Kidney (tissue), 14 donors: ENCODE data around the gene CCDC102A. TPM values are rescaled to one million over a fixed set of nuclear protein-coding genes. Genes with fewer than 3 reads are reported as not detected.

Source experiments
- DNase-seq, 5 donors: peaks; one replicate each; pipeline ENCODE4 v3.0.0-alpha.2; 2013 to 2020
- FAIRE-seq: peaks from 2 replicates; lab custom pipeline; 2012; peaks lifted over from hg19 to GRCh38; lab: Jason Lieb, UNC
- H3K27ac ChIP-seq, 2 donors: one replicate each; pipeline ENCODE4 v1.7.0; 2013; ENCODE audit warnings: low read depth in 2 of 2, low read length in 2 of 2, inconsistent platforms in 1 of 2
- H3K27me3 ChIP-seq: one replicate; pipeline ENCODE4 v1.7.1; 2013; ENCODE audit warnings: low read length, inconsistent platforms; ENCODE audit not compliant: control insufficient read depth, insufficient read depth
- H3K36me3 ChIP-seq, 3 donors: one replicate each; pipeline versions ENCODE4 v1.7.0 to v1.7.1; 2013; ENCODE audit warnings: low read length in 3 of 3, control low read depth in 1 of 3, inconsistent platforms in 1 of 3; ENCODE audit not compliant: insufficient read depth in 3 of 3, control insufficient read depth in 2 of 3
- H3K4me1 ChIP-seq, 3 donors: one replicate each; pipeline versions ENCODE4 v1.7.0 to v1.7.1; 2013; ENCODE audit warnings: low read length in 3 of 3, inconsistent platforms in 1 of 3, low read depth in 1 of 3; ENCODE audit not compliant: control insufficient read depth in 2 of 3, insufficient read depth in 2 of 3
- H3K4me3 ChIP-seq, 3 donors: one replicate each; pipeline versions ENCODE4 v1.7.0 to v1.8.1; 2013; ENCODE audit warnings: low read length in 3 of 3, control low read depth in 1 of 3, inconsistent platforms in 1 of 3
- H3K9ac ChIP-seq, 3 donors: one replicate each; pipeline versions ENCODE4 v1.7.0 to v1.7.1; 2013; ENCODE audit warnings: low read length in 3 of 3, control low read depth in 1 of 3, inconsistent platforms in 1 of 3
- H3K9me3 ChIP-seq, 3 donors: one replicate each; pipeline versions ENCODE4 v1.7.0 to v1.7.1; 2013; ENCODE audit warnings: low read length in 3 of 3, control low read depth in 1 of 3, inconsistent platforms in 1 of 3; ENCODE audit not compliant: control insufficient read depth in 2 of 3, insufficient read depth in 1 of 3
- CTCF ChIP-seq: IDR thresholded peaks from 3 replicates; pipeline ENCODE4 v1.5.1; 2012; ENCODE audit warnings: mild to moderate bottlenecking, moderate library complexity, borderline replicate concordance; ENCODE audit not compliant: insufficient read depth; ENCODE audit errors: extremely low read depth
- intact Hi-C: fragments of 100-400 bp; cut with DNase I; formaldehyde crosslinking; loops from one replicate; pipeline ENCODE4 v1.11.1; 2022
- polyA plus RNA-seq: library from polyadenylated mRNA; stranded (reverse); fragments of 350-450 nt; fragmentation: Illumina TruSeq; extraction: RNeasy Lipid Tissue Mini Kit (QIAGEN cat#74804); gene quantifications from one replicate; pipeline ENCODE4 v1.2.3, GENCODE V29; 2014; ENCODE audit warnings: low read depth, low replicate concordance; ENCODE audit not compliant: insufficient read depth
- total RNA-seq: library from RNA; stranded (reverse); fragmentation: NEBNext Ultra II Directional; extraction: Animal tissue kit (Norgen Biotek cat#: 25700); gene quantifications from one replicate; pipeline ENCODE4 v1.2.1, GENCODE V29; 2021
- donor health status: control.
- donor health status: control.
- donor health status: control.
- donor health status: control.
- donor health status: control.
- donor health status: DM: yes; HTN: yes; CAD: no.
- donor health status: Normal renal cell carcinoma (clear cell type).

The CCDC102A gene
- total and polyA plus RNA-seq, 2 donors from 2014 or later, result 5.7 to 11.9 TPM

DNA sequence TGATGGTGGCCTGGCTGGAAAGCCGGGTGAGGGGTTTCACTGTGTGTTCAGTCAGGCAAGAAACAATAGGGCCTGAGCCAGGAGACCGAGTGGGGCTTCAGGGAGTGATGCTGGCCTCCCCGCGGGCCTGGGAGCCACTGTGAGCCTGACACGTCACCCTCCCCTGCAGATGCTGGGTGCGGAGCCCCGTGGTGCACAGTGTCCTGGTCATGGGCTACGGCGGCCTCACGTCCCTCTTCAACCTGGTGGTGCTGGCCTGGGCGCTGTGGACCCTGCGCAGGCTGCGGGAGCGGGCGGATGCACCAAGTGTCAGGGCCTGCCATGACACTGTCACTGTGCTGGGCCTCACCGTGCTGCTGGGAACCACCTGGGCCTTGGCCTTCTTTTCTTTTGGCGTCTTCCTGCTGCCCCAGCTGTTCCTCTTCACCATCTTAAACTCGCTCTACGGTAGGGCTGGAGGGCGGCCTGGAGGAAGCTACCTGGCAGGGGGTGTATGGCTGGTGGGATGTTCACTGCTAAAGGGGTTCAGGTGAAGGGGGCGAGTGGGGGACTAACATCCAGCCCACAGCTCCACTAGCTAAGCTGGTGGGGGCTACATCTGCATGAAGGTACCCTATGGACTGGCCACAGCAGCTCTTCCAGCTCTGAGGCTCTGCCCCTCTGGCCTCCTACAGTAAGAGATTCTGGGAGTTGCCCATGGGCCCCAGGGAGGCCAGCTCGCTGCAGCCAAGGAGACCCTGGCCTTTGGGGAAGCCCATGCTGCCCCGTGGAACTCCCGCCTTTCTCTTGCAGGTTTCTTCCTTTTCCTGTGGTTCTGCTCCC lies 38.5 kb upstream of the CCDC102A start:
- DNase-seq, result peak in 1 of 5 donors; percentile 51
- intact Hi-C loops, result loop anchor here (10.0 kb wide), 1 partner anchor 430 kb away; the partner anchor contains the start of genes USB1 and ZNF319

DNA sequence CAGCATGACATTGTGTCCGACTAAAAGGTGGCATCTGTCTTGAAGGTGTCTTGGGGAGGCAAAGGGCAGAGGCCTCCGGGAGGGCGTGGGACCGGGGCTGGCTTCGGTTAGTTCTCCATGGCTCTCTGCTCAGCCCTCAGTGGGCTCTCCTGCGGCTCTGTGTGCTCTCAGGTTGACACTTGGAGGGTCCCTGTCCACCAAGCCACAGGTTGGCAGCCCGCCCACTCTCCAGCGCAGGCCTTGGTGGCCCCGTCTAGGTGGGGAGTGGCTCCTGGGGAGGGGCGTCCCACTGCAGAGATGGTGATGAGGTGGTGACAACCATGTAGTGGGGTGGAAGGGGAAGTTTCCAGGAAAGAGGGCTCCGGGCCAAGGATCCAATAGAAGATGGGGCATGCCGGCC lies 37.7 kb upstream of the CCDC102A start:
- intact Hi-C loops, result loop anchor here (10.0 kb wide), 1 partner anchor 431 kb away; the partner anchor contains the start of genes USB1 and ZNF319
- FAIRE-seq, result no peak
- no peak for DNase-seq

More for the DNA sequence above, 38.5 kb upstream of the CCDC102A start:
- Histone ChIP-seq H3K4me3 (no peak overlapping the region), H3K27ac (no peak overlapping the region), H3K36me3 (peaks cover 0 to 3% (median 0%) of the 10 kb centered on the region in 3 donors), H3K27me3 (no peaks in the 10 kb centered on the region), H3K9me3 (no peaks in the 10 kb centered on the region), H3K4me1 (peaks cover 0 to 2% (median 0%) of the 10 kb centered on the region in 3 donors), H3K9ac (no peak overlapping the region)
- FAIRE-seq, result no peak
- no peak for TF ChIP-seq CTCF

GRCh38 chr16:57572978-57573728 lies 36.8 kb upstream of the CCDC102A start:
- H3K4me1 ChIP-seq, result peaks cover 0 to 2% (median 0%) of the 10 kb centered on the region in 3 donors
- no peak overlapping the region for H3K9ac ChIP-seq
- no peak for FAIRE-seq
- DNase-seq, result no peak
- H3K9me3 ChIP-seq, result peaks cover 0 to 4% (median 0%) of the 10 kb centered on the region in 3 donors
- no peak overlapping the region for H3K4me3 ChIP-seq
- peaks cover 0 to 3% (median 0%) of the 10 kb centered on the region in 3 donors for H3K36me3 ChIP-seq
- no peak overlapping the region for H3K27ac ChIP-seq
- TF ChIP-seq CTCF, result no peak
- intact Hi-C loops, result loop anchor here (10.0 kb wide), 1 partner anchor 432 kb away; the partner anchor contains the start of genes USB1 and ZNF319
- no peaks in the 10 kb centered on the region for H3K27me3 ChIP-seq

More for the DNA sequence above, 37.7 kb upstream of the CCDC102A start:
- Histone ChIP-seq H3K27me3 (no peaks in the 10 kb centered on the region), H3K4me3 (no peak overlapping the region), H3K36me3 (peaks cover 0 to 3% (median 0%) of the 10 kb centered on the region in 3 donors), H3K27ac (no peak overlapping the region), H3K4me1 (peaks cover 0 to 2% (median 0%) of the 10 kb centered on the region in 3 donors), H3K9ac (no peak overlapping the region), H3K9me3 (peaks cover 0 to 4% (median 0%) of the 10 kb centered on the region in 3 donors)
- TF ChIP-seq CTCF, result no peak
